ENCODE results near the gene RUVBL1. TPM values are rescaled to one million over a fixed set of nuclear protein-coding genes. Genes with fewer than 3 reads are reported as not detected.
"Not testable (repeated sequence)": the region's sequence is repeated elsewhere in the genome, so short reads cannot be mapped to it uniquely, and the experiment has no call there.

Gene RUVBL1
- 10 to 100 TPM; 11.9 to 16.3 TPM for total RNA-seq
- long read RNA-seq, transcript RUVBL1-201 (11 exons, 1,761 nt), result major isoform, 26 of 46 reads
- long read RNA-seq, partial matches to known transcripts, result 2 of 46 reads
- long read RNA-seq, other reads (novel, unspliced or antisense), result 18 of 46 reads

DNA sequence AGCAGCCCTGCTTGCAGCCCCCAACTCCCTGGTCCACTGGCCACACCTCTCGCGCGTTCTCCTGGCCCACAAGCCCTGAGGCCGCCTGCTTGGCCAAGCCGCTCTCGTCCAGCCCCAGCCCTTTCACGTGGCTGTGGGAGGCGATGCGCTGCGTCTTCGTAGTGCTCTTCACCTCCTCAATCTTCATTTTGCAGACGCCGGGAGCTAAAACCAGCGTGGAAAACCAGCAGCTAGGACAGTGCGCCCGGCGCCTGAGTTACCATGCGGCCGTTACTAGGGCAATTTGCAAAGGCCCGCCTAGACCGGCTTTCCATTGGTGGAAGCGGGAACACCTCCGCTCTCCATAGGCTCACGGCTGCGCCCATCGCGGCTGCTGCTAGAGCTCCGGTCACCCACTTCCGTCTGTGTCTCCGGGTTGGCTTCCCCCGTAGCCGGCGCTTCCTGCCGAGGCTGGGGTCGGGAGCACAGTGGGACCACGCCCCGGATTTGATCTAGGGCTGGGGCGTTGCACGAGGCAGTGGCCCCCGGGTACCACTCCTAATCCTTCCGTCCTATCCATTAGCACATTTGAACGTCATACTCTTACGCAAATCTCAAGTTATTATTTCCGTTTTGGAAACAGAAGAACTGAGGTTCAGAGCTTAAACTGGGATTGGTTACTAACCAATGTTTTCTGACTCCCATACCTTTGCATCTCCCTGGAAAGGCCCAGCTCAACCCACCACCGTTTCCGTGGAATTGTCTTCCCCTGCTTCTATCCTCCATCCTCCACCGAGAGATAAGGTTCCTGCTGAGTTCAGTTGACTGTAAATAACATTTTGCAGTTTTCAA is at the start of gene RUVBL1:
TSS of gene RUVBL1 (minus strand) at position 275 of the 831 bp plus-strand sequence. CDS start at position 187, 88 bp downstream.
- ATAC-seq (peak; percentile 100), DNase-seq (peak; percentile 97 to 98)

DNA sequence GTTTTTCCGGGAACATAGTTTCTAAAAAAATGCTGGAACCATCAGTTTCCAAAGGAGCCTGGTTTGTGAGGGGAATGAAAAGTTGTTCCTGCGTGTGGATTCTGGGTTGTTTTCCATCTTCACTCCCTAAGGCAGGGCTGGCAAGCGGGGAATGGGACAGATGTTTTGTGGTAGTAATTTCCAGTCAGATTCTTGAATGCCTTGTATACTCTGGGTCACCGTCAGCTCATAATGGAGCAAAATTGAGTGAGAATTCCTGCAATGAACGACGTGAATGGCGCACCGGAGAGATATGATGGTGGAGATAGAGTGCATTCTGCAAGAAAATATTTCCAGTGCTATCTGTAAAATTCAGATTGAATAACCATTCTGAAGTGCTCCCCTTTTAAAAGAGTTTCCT is 49.6 kb upstream of the RUVBL1 start:
- DNase-seq (no peak), ATAC-seq (no peak)
- intact Hi-C loops (cut with DNase I, micrococcal nuclease), result no loop called here

More for the DNA sequence above, at the start of gene RUVBL1:
- intact Hi-C loops (cut with DNase I, micrococcal nuclease), result no loop called here

DNA sequence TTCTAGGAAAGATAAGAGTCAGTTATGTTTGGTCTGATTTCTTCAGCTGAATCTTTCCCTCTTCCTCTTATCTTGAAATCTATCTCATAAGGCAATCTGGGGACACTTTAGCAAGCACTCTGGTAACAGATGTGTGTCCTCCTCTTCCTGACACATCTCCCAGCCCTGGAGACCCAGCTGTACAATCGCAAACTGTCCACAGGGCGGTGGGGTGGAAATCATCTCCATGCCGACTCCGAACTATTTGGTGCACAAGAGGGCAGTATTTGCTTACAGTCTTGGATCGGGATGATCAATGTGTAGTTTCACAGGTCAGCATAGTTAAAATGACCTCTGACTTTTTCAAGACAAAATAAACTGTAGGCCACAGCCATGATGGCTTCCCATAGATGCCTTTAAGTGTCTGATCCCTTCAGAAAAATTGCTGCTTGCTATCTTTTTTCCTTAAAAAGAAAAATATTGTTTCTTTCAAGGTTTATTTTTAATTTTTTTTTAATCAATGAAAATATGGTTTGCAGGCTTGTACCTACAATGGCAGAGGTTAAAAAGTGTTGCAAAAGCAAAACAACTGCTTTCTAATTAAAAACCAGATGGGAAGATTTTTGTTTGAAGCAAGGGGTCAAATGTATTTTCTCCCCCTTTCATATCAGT is 47.4 kb upstream of the RUVBL1 start:
- ATAC-seq (peak; percentile 94), DNase-seq (peak in 1 of 2 donors; percentile 40)
- intact Hi-C loops (cut with DNase I, micrococcal nuclease), result no loop called here

DNA sequence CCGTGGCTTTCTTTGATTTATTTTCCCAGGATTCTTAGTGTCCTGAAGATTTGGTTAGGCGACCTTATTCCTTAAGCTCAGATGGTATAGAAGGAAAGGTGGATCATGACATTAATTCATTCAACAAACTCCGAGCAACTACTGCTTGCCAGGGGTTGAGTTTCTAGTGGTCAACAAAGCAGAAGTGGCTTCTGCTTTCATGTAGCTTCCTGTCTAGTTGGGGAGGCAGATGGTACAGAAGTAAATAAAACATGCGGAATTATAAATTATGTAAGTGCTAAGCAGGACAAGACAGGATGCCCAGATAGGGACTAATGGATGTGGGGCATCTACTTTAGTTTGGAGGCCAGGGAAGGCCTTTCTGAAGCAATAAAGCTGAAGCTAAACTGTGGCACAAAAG is 45.2 kb upstream of the RUVBL1 start:
- intact Hi-C loops (cut with DNase I, micrococcal nuclease), result no loop called here
- no peak for ATAC-seq
- DNase-seq, result no peak

DNA sequence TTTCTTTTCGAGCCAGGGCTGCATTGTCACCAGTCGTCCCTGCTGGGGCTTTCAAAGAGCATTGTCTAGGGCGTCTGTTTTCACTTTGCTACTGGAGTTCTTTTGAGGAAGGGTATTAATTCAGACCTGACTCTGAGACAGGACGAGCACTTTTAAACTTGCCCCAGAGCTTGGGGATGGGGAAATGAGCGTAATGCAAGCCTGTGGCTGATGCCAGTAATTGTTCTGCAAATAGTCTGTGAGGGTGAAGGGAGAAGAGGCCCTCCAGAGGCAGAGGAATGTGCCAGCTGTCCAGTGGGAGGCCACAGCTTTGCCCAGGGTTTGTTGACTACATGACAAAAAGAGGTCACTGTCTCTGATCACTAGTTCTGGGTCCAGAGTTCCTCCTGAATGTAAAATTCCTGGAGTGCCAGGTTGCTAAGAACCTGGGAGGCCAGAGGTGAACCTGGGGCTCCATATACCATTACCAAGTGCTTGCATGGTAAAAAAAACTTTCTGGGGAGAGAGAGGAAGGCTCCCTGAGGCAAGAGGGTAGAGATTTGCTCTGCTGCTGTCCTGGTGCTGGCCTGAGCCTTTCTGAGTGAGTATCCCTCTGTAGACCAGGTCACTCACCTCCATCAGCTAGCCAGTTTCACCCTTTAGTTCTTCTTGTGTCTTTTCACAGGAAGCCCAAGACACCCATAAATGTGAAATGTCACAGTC is 44.5 kb upstream of the RUVBL1 start:
- ATAC-seq (no peak), DNase-seq (no peak)
- intact Hi-C loops (cut with DNase I, micrococcal nuclease), result no loop called here

DNA sequence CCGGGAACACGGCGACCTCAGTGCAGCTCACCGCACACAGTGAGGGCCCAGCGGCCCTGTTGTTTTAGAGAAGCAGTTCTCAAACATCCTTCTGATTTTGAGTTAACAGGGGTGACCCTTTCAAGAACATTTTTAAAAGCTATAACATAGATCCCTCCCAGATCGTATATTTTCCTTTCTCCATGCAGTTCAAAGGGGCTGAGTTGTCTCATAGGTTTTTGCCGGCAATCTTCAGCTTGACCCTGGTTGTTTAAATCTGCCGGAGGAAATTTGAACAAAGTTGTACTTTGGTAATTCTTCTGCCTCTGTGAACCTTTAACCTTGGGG is 44.0 kb upstream of the RUVBL1 start:
- ATAC-seq (no peak), DNase-seq (no peak)
- intact Hi-C loops (cut with DNase I, micrococcal nuclease), result no loop called here

DNA sequence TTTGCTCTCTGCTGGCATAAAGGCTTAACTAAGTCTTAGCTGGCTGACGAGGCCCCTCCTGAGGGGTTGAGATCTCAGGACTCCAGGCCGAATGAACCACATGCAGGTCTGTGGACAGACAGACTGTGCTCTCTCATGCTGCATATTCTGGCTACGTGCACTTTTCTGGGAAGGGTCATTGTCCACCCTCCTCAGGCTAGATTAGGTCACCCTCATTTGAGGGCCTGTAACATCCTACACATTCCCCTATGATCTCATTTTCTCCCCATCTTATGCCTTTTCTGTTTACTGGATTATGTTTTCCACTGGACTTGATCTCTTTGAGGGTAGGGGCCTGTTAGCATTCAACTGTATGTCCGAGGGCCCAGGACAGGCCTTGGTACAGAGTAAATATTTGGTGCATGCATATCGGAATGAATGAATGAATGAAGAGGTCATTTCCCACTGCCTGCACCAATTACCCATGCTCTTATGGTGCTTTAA is 43.4 kb upstream of the RUVBL1 start:
- no peak for ATAC-seq
- intact Hi-C loops (cut with DNase I, micrococcal nuclease), result no loop called here

DNA sequence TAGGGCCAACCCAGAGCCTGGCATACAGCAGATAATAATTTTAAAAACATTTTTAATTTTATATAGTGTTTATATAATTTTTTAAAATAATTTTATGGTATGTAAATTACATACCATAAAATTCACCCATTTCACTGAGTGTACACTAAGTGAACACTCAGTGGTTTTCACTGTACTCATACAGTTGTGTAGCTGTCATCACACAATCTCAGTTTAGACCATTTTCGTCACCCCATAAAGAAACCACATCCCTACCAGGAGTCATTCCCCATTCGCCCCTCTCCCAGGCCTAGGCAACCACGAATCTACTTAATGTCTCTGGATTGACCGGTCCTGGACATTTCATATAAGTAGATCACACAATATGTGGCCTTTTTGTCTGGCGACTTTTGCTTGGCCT is 39.8 kb upstream of the RUVBL1 start:
- ATAC-seq, result no peak

More for the DNA sequence above, 43.4 kb upstream of the RUVBL1 start:
- DNase-seq, result no peak

DNA sequence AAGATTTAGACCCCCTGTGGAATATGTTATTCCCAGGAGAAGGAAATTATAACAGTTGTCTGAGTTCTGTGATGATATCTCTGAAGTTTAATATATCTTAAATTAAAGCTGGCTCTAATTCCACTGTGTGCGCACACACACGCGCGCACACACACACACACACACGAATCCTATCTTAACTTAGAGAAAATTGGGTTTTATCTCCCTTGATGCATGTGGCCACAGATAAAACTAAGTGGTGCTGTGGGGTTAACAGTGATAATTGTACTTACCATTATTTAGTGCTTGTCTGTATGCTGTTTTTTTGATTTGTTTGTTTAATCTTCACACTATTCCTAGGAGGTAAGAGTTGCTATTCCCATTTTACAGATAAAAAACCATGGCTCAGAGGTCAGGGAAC is 37.0 kb upstream of the RUVBL1 start:
- ATAC-seq (no peak), DNase-seq (no peak)
- intact Hi-C loops (cut with DNase I, micrococcal nuclease), result no loop called here

More for the DNA sequence above, 39.8 kb upstream of the RUVBL1 start:
- intact Hi-C loops (cut with DNase I, micrococcal nuclease), result no loop called here
- DNase-seq, result no peak

DNA sequence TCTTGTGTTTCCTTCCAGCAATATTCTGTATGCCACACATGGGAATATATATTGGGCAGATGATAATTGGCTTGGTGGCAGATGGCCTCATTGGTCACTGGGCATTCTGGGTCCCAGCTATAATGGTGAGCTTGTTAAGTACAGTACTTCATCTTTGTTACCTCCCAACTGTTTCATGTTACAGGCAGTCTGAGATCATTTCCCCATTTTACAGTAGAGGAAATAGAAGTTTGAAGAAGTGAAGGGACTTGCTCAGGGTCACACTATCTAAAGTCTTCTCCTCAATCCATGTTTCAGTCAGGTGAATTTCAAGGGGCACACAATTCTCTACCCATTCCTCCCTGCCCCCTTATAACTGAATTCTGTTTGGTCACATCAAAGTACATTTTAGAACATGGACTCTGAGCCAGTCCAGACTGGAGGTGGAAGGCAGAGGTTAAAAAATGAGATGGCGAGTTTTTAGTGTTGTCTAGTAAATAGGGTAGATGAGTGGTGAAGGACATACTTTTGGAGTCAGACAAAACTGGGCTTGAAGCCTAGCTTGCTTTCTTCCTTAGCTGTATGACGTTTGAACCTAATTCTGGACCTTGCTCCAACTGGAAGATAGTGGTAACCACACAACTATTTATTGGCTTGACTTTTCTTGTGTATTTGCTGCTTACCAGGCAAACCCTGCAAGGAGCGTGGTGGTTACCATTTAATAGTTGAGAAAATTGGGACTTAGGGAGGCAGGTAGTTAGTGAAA is 32.2 kb upstream of the RUVBL1 start:
- DNase-seq (no peak), ATAC-seq (no peak)
- intact Hi-C loops (cut with DNase I, micrococcal nuclease), result no loop called here

DNA sequence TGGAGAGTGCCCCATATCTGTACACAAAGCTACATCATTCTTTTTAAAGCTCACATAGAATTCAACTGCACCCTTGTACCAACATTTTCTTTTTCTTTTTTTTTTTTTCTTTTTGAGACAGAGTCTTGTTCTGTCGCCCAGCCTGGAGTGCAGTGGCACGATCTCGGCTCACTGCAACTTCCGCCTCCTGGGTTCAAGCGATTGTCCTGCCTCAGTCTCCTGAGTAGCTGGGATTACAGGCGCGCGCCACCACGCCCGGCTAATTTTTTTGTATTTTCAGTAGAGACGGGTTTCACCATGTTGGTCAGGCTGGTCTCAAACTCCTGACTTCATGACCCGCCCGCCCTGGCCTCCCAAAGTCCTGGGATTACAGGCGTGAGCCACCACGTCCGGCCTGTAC is 30.7 kb upstream of the RUVBL1 start:
- intact Hi-C loops (cut with DNase I, micrococcal nuclease); ATAC-seq; DNase-seq: not testable (repeated sequence)

DNA sequence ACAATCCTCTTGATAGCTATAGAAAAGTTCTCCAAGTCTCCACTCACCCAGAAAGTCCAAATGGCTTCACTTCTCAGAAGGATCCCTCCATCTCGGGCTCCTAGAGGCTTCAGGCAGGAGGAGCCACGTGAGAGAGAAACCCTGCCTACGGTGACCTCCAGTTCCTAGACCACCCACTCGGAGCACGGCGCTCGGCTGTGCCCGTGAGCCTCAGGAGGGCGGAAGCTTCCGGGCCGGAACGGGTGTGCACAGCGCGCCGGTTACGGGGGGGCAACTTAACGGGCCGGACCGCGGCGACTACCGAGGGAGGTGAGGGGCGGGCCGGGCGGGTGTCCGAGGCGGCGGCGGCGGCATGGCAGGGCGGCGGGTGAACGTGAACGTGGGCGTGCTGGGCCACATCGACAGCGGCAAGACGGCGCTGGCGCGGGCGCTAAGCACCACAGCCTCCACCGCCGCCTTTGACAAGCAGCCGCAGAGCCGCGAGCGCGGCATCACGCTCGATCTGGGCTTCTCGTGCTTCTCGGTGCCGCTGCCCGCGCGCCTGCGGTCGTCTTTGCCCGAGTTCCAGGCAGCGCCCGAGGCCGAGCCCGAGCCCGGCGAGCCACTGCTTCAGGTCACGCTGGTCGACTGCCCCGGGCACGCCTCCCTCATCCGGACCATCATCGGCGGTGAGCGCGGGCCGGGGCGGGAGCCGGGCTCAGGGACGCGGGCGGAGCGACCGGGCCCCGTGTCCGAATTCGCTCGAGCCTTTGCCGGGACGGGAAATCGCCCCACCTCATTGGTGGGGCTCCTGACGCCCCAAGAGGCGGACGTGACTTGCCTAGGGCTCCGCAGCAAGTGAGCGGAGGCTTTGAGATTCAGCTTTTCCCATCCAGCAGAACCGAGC is 29.8 kb upstream of the RUVBL1 start, which contains the start of gene EEFSEC:
TSS of gene EEFSEC (plus strand) at position 326 of the 886 bp plus-strand sequence. CDS start at position 353, 27 bp downstream.
- intact Hi-C loops (cut with DNase I, micrococcal nuclease), result no loop called here
- peak; percentile 81 to 87 for DNase-seq
- ATAC-seq, result peak; percentile 95

DNA sequence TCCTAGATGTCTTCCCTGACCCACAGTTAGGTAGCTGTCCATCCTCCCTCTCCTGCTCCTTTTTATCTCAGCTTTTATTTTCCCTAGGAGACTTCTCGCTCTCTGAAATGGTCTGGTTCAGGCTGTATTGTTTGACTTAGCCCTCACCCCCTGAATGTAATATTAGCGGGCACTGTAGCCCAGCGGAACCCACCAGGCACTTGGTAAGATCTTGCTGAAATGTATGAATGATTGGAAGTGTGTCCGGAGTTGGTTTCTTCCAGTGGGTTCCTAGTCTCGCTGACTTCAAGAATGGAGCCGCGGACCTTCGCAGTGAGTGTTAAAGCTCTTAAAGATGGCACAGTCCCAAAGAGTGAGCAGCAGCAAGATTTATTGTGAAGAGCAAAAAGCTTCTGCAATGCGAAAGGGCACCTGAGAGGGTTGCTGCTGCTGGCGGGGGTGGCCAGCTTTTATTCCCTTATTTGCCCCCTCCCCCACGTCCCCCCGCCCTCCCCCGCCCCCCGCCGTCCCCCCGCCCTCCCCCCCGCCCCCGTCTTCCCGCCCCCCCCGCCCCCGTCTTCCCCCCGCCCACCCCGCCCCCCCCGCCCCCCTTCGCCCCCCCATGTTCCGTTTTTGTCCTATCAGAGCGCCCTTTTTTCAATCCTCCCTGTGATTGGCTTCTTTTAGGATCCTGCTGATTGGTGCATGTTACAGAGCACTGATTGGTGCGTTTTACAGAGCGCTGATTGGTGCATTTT is 29.0 kb upstream of the RUVBL1 start:
- intact Hi-C loops (cut with DNase I, micrococcal nuclease), result no loop called here
- ATAC-seq (peak; percentile 56), DNase-seq (peak in 1 of 2 donors; percentile 39)

DNA sequence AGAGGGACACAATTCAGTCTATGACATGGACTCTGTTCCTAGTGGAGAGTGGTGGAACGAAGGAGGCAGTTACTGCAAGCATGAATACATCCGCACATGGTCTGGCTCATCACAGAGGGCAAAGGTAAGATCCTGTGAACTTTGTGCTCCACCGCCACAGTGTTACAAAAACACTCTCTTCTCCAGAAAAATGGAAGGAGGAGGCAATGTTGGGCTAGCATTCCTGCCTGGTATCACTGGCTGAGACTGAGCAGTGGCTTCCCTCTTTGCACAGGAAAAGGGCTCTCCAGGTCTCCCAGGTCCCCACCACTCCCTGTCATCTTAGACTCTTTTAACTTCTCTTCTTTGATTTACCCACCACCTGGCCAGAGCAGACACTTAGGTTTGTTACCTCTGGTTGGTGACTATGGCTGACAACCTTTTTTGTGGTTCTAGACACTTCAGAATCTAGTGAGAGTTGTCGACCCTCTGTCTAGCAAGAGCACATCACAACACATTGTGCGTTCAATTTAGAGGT is 28.2 kb upstream of the RUVBL1 start:
- DNase-seq (no peak), ATAC-seq (no peak)
- intact Hi-C loops (cut with DNase I, micrococcal nuclease), result no loop called here

DNA sequence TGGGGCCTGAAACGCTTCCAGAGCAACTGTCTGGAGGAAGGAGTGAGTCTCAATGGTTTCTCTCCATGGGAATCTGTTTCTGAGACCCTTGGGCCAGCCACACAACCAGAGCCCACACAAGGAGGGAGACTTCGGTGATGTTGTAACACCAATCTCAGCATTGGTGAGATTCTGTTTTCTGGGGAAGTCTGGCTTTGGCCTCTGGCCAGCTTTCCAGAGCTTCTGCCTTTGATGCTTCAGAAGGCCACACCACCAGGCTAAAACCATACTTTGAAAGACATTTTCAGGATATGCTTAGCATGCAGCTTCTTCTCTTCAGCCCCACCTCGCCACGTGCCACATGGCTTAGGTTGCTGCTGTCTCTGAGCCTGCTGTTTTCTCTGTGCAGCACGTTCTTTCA is 26.0 kb upstream of the RUVBL1 start:
- DNase-seq (peak in 1 of 2 donors; percentile 27), ATAC-seq (no peak)
- intact Hi-C loops (cut with DNase I, micrococcal nuclease), result no loop called here

DNA sequence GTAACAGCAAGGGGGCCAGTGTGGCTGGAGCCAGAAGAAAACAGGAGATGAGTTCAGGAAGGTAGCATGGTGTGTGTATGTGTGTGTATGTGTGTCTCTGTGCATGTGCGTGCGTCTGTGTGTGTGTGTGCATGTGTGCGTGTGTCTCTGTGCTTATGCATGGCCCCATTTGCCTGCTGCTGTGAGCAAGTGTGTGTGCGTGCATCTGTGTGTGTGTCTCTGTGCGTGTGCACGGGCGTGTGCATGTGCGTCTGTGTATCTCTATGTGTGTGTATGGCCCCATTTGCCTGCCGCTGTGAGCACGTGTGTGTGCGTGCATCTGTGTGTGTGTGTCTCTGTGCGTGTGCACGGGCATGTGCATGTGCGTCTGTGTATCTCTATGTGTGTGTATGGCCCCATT is 22.6 kb upstream of the RUVBL1 start:
- DNase-seq (no peak), ATAC-seq (no peak)
- intact Hi-C loops (cut with DNase I, micrococcal nuclease), result no loop called here

DNA sequence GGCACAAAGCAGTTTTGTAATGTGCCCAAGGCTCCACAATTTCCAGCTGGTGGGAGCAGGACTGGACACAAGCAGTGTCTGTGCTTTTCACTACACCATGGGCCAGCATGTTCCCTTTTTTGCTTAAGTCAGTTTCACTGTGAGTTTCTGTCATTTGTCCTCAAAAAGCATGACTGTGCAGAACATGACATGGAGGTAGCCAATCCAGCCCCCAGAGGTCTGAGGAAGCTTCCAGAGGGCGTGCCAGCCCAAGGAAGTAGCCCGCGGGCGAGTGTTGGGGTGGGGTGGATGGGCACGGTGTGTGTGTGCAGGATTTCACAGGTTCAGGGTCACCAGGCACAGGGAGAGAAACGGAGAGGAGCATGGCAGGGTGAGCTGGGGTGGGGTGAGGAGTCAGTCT is 21.7 kb upstream of the RUVBL1 start:
- DNase-seq (peak in 1 of 2 donors; percentile 22), ATAC-seq (peak; percentile 32)
- intact Hi-C loops (cut with DNase I, micrococcal nuclease), result no loop called here
